ENCODE data around the gene SFXN5.

DNA sequence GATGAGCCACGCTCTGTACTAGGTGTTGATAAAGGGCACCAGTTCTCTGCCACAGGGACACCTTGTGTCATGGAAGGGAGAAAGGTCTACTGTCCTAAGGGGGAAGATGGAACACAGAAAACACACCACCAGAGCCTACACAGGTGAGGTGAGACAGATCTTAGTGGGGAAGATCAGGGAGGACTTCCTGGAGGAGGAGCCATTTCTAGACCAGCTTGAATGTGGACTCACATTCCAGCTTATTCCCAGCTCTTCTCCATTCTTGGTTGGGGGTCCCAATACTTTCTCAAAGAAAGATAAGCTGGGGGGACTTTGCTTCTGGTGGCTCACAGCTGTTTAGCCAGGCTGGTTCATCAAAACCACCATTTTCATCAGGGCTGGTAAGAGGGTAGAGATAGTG lies 118.0 kb downstream of the SFXN5 start:
- TF ChIP-seq CTCF (conservative IDR thresholded peaks at IDR 0.05 in 1 of 2, IDR thresholded peaks at IDR 0.05 in 1 of 2; ENCODE audit: extremely low read depth in 1 of 2, insufficient read depth in 1 of 2, low read depth in 1 of 2, low read length in 2 of 2): no peak
- no peak for TF ChIP-seq EZH2 (IDR thresholded peaks at IDR 0.05; ENCODE audit: borderline replicate concordance, low read length)
